ENCODE results near the gene UCHL1.
"Not testable (repeated sequence)": the region's sequence is repeated elsewhere in the genome, so short reads cannot be mapped to it uniquely, and the experiment has no call there.

Gene UCHL1

GRCh38 chr4:41287852-41288251, 31.1 kb downstream of the UCHL1 start:
- no peak for DNase-seq (ENCODE audit: low read depth in 2 of 3, low spot score in 2 of 3)

GRCh38 chr4:41288254-41288653, 31.5 kb downstream of the UCHL1 start:
- DNase-seq (ENCODE audit: low read depth in 2 of 3, low spot score in 2 of 3): no peak

GRCh38 chr4:41290479-41290878, 33.8 kb downstream of the UCHL1 start:
- no peak for DNase-seq (ENCODE audit: low read depth in 2 of 3, low spot score in 2 of 3)

DNA sequence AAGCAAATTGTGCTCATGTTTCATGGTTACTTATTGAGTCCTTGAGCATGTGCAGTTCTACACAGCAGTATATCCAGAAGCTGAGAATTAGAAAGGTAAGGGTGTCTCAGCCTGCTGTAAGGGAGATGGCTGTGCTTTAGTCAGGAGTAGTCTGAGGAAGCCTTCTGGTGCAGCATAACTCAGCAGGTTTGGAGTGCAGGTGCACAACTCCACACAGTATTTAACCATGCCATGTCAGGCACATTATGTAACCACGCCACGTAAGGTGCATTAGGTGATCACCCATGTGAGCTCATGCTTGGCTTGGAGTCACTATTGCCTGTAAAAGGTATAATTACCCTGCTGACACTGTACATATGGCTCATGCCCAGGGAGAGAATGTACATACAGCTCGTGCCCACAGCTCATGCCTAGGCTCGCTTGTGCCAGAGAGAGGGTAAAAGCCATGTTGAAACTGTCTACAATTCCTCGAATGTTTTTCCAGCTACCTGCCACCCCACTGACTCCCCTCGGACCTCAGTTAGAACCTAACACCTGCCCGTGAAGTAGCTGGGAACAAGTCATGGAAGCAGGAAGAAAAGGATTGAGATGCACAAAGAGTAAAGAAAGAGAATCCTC, 37.8 kb downstream of the UCHL1 start:
- DNase-seq (ENCODE audit: low read depth in 2 of 3, low spot score in 2 of 3): no peak

- DNase-seq (ENCODE audit: low read depth in 2 of 3, low spot score in 2 of 3): no peak
Measured at GRCh38 chr4:41296995-41297394, 40.3 kb downstream of the UCHL1 start.

GRCh38 chr4:41297832-41298231, 41.1 kb downstream of the UCHL1 start:
- no peak for DNase-seq (ENCODE audit: low read depth in 2 of 3, low spot score in 2 of 3)

GRCh38 chr4:41299486-41299885, 42.8 kb downstream of the UCHL1 start:
- DNase-seq (ENCODE audit: low read depth in 2 of 3, low spot score in 2 of 3): no peak

DNA sequence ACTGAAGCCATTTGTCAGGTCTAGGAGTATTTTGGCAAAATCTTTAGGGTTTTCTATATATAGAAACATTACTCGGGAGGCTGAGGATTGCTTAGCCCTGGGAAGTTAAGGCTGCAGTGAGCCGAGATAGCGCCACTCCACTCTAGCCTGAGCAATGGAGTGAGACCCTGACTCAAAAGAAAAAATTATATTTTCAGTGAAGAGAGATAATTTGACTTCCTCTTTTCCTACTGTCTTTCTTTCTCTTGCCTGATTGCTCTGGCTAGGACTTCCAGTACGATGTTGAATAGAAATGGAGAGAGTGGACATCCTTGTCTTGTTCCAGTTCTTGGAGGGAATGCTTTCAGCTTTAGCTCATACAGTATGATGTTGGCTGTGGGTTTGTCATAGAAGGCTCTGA, 44.4 kb downstream of the UCHL1 start:
- no peak for DNase-seq (ENCODE audit: low read depth in 2 of 3, low spot score in 2 of 3)

DNA sequence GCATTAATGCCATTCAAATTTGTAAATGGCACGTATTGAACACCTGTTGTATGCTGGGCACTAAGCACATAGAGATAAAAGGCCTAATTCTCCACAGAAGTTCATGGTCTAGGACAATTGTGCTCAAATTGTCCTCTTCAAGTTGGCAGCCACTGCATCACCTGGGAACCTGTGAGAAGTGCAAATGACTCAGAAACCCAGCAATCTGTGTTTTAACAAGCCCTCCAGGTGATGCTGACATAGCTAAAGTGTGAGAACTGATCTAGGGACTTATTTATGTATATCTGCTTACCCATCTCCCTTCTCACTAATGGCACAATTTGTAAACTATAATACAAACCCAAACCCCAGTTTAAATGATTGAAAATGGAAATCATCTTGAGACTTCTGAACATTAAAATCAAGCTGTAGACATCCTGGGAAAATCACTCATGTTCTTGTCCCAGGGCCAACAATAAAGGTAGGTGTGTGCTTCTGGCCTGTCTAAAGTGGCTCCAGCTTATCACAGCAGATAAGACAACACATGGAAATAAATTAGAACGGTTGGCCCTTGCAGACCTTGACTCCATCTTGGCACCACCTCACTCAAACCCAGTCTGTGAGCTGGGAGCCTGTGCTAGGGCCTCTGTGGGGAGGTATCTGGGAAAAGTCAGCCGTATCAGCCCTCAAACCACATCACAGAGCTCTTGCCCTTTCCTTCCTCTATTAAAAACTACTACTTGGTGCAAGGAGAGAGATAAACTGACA, 46.8 kb downstream of the UCHL1 start:
- DNase-seq (ENCODE audit: low read depth in 2 of 3, low spot score in 2 of 3): no peak

- no peak for DNase-seq (ENCODE audit: low read depth in 2 of 3, low spot score in 2 of 3)
Measured at GRCh38 chr4:41304221-41304620, 47.5 kb downstream of the UCHL1 start.

GRCh38 chr4:41305476-41305875, 48.7 kb downstream of the UCHL1 start:
- DNase-seq (ENCODE audit: low read depth in 2 of 3, low spot score in 2 of 3): no peak

DNA sequence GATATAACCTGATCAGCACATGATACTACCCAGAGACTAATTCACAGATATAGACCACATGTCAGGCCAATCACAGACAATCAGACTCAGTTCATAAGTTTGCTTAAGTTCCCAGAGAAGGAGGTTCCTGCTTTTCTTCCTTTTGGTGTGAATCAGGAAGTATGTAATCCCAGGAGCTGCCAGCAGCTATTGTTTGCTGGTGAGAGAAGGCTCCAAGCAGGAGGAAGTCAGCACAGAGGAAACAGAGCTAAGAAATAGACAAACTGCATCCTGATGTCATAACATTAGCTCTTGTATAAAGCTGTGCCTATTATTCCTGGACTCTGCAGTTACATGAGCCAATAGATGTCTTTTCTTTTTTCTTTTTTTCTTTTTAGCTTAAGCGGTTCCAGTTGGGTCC, 50.9 kb downstream of the UCHL1 start:
- no peak for DNase-seq (ENCODE audit: low read depth in 2 of 3, low spot score in 2 of 3)

DNA sequence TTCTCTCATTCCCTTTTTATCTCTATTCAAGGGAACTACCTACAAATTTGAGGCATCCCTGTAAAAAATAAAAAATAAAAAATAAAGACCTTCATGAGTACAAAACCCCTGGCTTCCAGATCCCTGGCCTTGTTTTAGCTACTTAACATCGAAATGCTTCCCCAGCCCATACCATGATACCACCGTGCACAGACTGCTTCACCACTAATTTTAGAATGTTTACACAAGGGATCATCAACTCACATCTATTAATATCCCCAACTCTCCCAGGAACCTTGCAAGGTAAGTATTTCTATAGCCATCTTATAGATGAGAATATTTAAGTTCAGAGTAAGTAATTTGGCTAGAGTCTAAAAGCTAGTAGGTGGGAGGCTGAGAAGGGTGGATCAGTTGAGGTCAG, 51.7 kb downstream of the UCHL1 start:
- DNase-seq (ENCODE audit: low read depth in 2 of 3, low spot score in 2 of 3): no peak

DNA sequence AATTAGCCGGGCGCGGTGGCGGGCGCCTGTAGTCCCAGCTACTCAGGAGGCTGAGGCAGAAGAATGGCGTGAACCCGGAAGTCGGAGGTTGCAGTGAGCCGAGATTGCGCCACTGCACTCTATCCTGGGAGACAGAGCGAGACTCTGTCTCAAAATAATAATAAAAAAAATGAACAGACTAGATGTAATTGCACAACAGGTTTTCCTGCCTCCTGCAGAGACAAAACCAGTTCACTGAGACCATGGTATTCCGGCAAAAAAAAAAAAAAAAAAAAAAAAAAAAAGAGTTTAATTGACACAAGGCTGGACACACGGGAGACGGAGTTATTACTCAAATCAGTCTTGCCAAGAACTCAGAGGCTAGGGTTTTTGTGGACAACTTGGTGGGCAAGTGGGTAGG, 58.7 kb downstream of the UCHL1 start:
- DNase-seq (ENCODE audit: low read depth in 2 of 3, low spot score in 2 of 3): not testable (repeated sequence)

- DNase-seq (ENCODE audit: low read depth in 2 of 3, low spot score in 2 of 3): no peak
Measured at GRCh38 chr4:41315862-41316261, 59.1 kb downstream of the UCHL1 start.
